MM.1S (cell line): ENCODE results near the gene TMIGD3.

Experiments used
- DNase-seq: peaks from one replicate; pipeline ENCODE4 v3.0.0-alpha.2; 2015
- H2AFZ ChIP-seq: fragments of 300-600 bp; sonication (generic); 2 replicates; pipeline ENCODE4 v1.6.0; 2016; ENCODE audit warnings: antibody characterized with exemption, low read length
- H3F3A ChIP-seq: fragments of 300-600 bp; sonication (generic); 2 replicates; pipeline ENCODE4 v1.6.1; 2016; ENCODE audit warnings: mild to moderate bottlenecking, antibody characterized with exemption, low read length, moderate library complexity, mixed read lengths; ENCODE audit not compliant: insufficient read depth
- H3K27ac ChIP-seq: fragments of 300-600 bp; sonication (generic); 2 replicates; pipeline ENCODE4 v1.5.1; 2016; ENCODE audit warnings: mild to moderate bottlenecking, low read length
- H3K27me3 ChIP-seq: fragments of 300-600 bp; sonication (generic); replicated peaks from 2 replicates; pipeline ENCODE4 v1.6.0; 2016; ENCODE audit warnings: low read length; ENCODE audit not compliant: insufficient read depth
- H3K36me3 ChIP-seq: fragments of 300-600 bp; sonication (generic); replicated peaks from 2 replicates; pipeline ENCODE4 v1.6.1; 2016; ENCODE audit warnings: mild to moderate bottlenecking, low read length, mixed read lengths; ENCODE audit not compliant: insufficient read depth
- H3K4me1 ChIP-seq: fragments of 300-600 bp; sonication (generic); 2 replicates; pipeline ENCODE4 v1.6.1; 2016; ENCODE audit warnings: low read length, mixed read lengths
- H3K4me2 ChIP-seq: fragments of 300-600 bp; sonication (generic); 2 replicates; pipeline ENCODE4 v1.6.0; 2016; ENCODE audit warnings: low read depth, low read length
- H3K4me3 ChIP-seq: fragments of 300-600 bp; sonication (generic); 2 replicates; pipeline ENCODE4 v1.5.1; 2016; ENCODE audit warnings: low read length, mixed read lengths
- H3K79me2 ChIP-seq: fragments of 300-600 bp; sonication (generic); 2 replicates; pipeline ENCODE4 v1.6.1; 2016; ENCODE audit warnings: mixed run types, low read length, mixed read lengths
- H3K9ac ChIP-seq: fragments of 300-600 bp; sonication (generic); 2 replicates; pipeline ENCODE4 v1.6.1; 2016; ENCODE audit warnings: low read length, mixed read lengths
- H3K9me2 ChIP-seq: fragments of 300-600 bp; sonication (generic); replicated peaks from 2 replicates; pipeline ENCODE4 v1.6.1; 2016; ENCODE audit warnings: mild to moderate bottlenecking, low read length, mixed read lengths; ENCODE audit not compliant: insufficient read depth
- H3K9me3 ChIP-seq: fragments of 300-600 bp; sonication (generic); replicated peaks from 2 replicates; pipeline ENCODE4 v1.6.1; 2016; ENCODE audit warnings: mild to moderate bottlenecking, low read length, mixed read lengths; ENCODE audit not compliant: insufficient read depth
- H4K20me1 ChIP-seq: fragments of 300-600 bp; sonication (generic); 2 replicates; pipeline ENCODE4 v1.6.1; 2016; ENCODE audit warnings: mild to moderate bottlenecking, low read length, moderate library complexity, mixed read lengths; ENCODE audit not compliant: insufficient read depth
- CTCF ChIP-seq: fragments of 300-600 bp; sonication (generic); IDR thresholded peaks from 2 replicates; pipeline ENCODE4 v1.5.1; 2016; ENCODE audit warnings: antibody characterized with exemption, low read length, mixed read lengths
- EZH2 ChIP-seq: fragments of 300-600 bp; sonication (generic); optimal IDR thresholded peaks from 2 replicates; pipeline ENCODE3; 2017; ENCODE audit warnings: low read depth, mild to moderate bottlenecking, antibody characterized with exemption, low read length, mixed read lengths
- EZH2phosphoT487 ChIP-seq: fragments of 300-600 bp; sonication (generic); IDR thresholded peaks from 2 replicates; pipeline ENCODE4 v1.6.1; 2018; ENCODE audit warnings: antibody characterized with exemption, low read length

TMIGD3 gene

GRCh38 chr1:111511370-111511769 lies 7.9 kb upstream of the TMIGD3 start:
- Histone ChIP-seq H2AFZ (no peak overlapping the region), H3K9ac (no peak overlapping the region), H3K4me3 (no peak overlapping the region), H3K9me2 (no peaks in the 10 kb centered on the region), H3F3A (peaks cover 9% of the 10 kb centered on the region), H3K36me3 (no peaks in the 10 kb centered on the region), H4K20me1 (no peaks in the 10 kb centered on the region), H3K27ac (no peak overlapping the region), H3K9me3 (no peaks in the 10 kb centered on the region), H3K27me3 (no peaks in the 10 kb centered on the region), H3K4me1 (peaks cover 11% of the 10 kb centered on the region), H3K4me2 (no peak overlapping the region), H3K79me2 (no peaks in the 10 kb centered on the region)
- DNase-seq, result no peak
- TF ChIP-seq EZH2 (no peak), EZH2phosphoT487 (no peak), CTCF (no peak)

GRCh38 chr1:111509997-111510375 lies 6.6 kb upstream of the TMIGD3 start:
- TF ChIP-seq EZH2phosphoT487 (no peak), CTCF (no peak), EZH2 (no peak)
- Histone ChIP-seq H4K20me1 (no peaks in the 10 kb centered on the region), H3K9me3 (no peaks in the 10 kb centered on the region), H3K27me3 (no peaks in the 10 kb centered on the region), H3K36me3 (no peaks in the 10 kb centered on the region), H3K4me1 (peaks cover 23% of the 10 kb centered on the region), H3K9me2 (no peaks in the 10 kb centered on the region), H3K27ac (no peak overlapping the region), H3K4me2 (no peak overlapping the region), H3K79me2 (no peaks in the 10 kb centered on the region), H3K9ac (no peak overlapping the region), H2AFZ (no peak overlapping the region), H3K4me3 (no peak overlapping the region), H3F3A (peaks cover 16% of the 10 kb centered on the region)
- DNase-seq, result no peak

- Histone ChIP-seq H3K79me2 (no peaks in the 10 kb centered on the region), H4K20me1 (no peaks in the 10 kb centered on the region), H3K4me2 (peak overlapping the region; percentile 82), H3K9me2 (no peaks in the 10 kb centered on the region), H3K36me3 (no peaks in the 10 kb centered on the region), H3K4me1 (peaks cover 29% of the 10 kb centered on the region), H3K9ac (peak overlapping the region; percentile 62), H3F3A (peaks cover 16% of the 10 kb centered on the region), H3K9me3 (no peaks in the 10 kb centered on the region), H3K4me3 (peak overlapping the region; percentile 45), H2AFZ (peak overlapping the region; percentile 85), H3K27me3 (no peaks in the 10 kb centered on the region), H3K27ac (peak overlapping the region; percentile 92)
- TF ChIP-seq CTCF (no peak), EZH2 (no peak), EZH2phosphoT487 (no peak)
- DNase-seq, result peak; percentile 59
Observed at GRCh38 chr1:111507411-111508201, 4.2 kb upstream of the TMIGD3 start.
